H9 (cell line): ENCODE measurements around the gene HHATL. TPM values are rescaled to one million over a fixed set of nuclear protein-coding genes. Genes with fewer than 3 reads are reported as not detected.

ENCODE experiments used
- DNase-seq: peaks from one replicate; pipeline ENCODE4 v3.0.0-alpha.2; 2017
- H2AFZ ChIP-seq: one replicate; pipeline ENCODE4 v1.6.1; 2013; ENCODE audit warnings: mild to moderate bottlenecking, low read length, control low read depth, moderate library complexity
- H2AK5ac ChIP-seq: 2 replicates; pipeline ENCODE4 v1.6.1; 2013; ENCODE audit warnings: low read length, control low read depth, mixed read lengths; ENCODE audit not compliant: insufficient read length
- H2BK120ac ChIP-seq: one replicate; pipeline ENCODE4 v1.6.1; 2013; ENCODE audit warnings: low read depth, mild to moderate bottlenecking, low read length, control low read depth, inconsistent platforms; ENCODE audit not compliant: poor library complexity, severe bottlenecking
- H2BK12ac ChIP-seq: 2 replicates; pipeline ENCODE4 v1.6.1; 2013; ENCODE audit warnings: low read length, control low read depth, mixed read lengths, low read depth; ENCODE audit not compliant: insufficient read length
- H2BK15ac ChIP-seq: 2 replicates; pipeline ENCODE4 v1.6.1; 2013; ENCODE audit warnings: low read depth, low read length, control low read depth
- H2BK20ac ChIP-seq: one replicate; pipeline ENCODE4 v1.6.1; 2013; ENCODE audit warnings: low read depth, mild to moderate bottlenecking, low read length, control low read depth, inconsistent platforms; ENCODE audit not compliant: poor library complexity, severe bottlenecking
- H2BK5ac ChIP-seq: 2 replicates; pipeline ENCODE4 v1.6.1; 2013; ENCODE audit warnings: low read length, control low read depth, mixed read lengths; ENCODE audit not compliant: insufficient read length
- H3K14ac ChIP-seq: 2 replicates; pipeline ENCODE4 v1.6.1; 2013; ENCODE audit warnings: low read length, control low read depth; ENCODE audit not compliant: insufficient read depth
- H3K18ac ChIP-seq: 2 replicates; pipeline ENCODE4 v1.6.1; 2013; ENCODE audit warnings: low read depth, mild to moderate bottlenecking, mixed read lengths, low read length, control low read depth; ENCODE audit not compliant: insufficient read length
- H3K23ac ChIP-seq: 2 replicates; pipeline ENCODE4 v1.6.1; 2013; ENCODE audit warnings: low read length, control low read depth, mixed read lengths, low read depth; ENCODE audit not compliant: insufficient read length
- H3K23me2 ChIP-seq: 2 replicates; pipeline ENCODE4 v1.6.1; 2013; ENCODE audit warnings: low read depth, mild to moderate bottlenecking, mixed read lengths, low read length, control low read depth; ENCODE audit not compliant: insufficient read length, poor library complexity, severe bottlenecking
- H3K27ac ChIP-seq: 2 replicates; pipeline ENCODE4 v1.5.1; 2013; ENCODE audit warnings: low read length, control low read depth, mixed read lengths, low read depth; ENCODE audit not compliant: insufficient read length
- H3K27me3 ChIP-seq: 2 replicates; pipeline ENCODE4 v1.6.1; 2013; ENCODE audit warnings: low read length, control low read depth, inconsistent platforms; ENCODE audit not compliant: insufficient read depth
- H3K4ac ChIP-seq: 2 replicates; pipeline ENCODE4 v1.6.1; 2013; ENCODE audit warnings: low read depth, mild to moderate bottlenecking, control low read depth, inconsistent platforms, low read length, moderate library complexity
- H3K4me1 ChIP-seq: 2 replicates; pipeline ENCODE4 v1.6.1; 2013; ENCODE audit warnings: low read length, control low read depth, inconsistent platforms; ENCODE audit not compliant: insufficient read depth
- H3K4me2 ChIP-seq: 2 replicates; pipeline ENCODE4 v1.6.1; 2013; ENCODE audit warnings: low read length, control low read depth, mixed read lengths; ENCODE audit not compliant: insufficient read length, insufficient read depth
- H3K56ac ChIP-seq: 2 replicates; pipeline ENCODE4 v1.6.1; 2013; ENCODE audit warnings: low read depth, mild to moderate bottlenecking, mixed read lengths, low read length, control low read depth; ENCODE audit not compliant: insufficient read length
- H3K79me1 ChIP-seq: 2 replicates; pipeline ENCODE4 v1.6.1; 2013; ENCODE audit warnings: low read depth, mild to moderate bottlenecking, moderate library complexity, low read length, control low read depth, inconsistent platforms; ENCODE audit not compliant: insufficient read depth, poor library complexity, severe bottlenecking
- H3K79me2 ChIP-seq: 2 replicates; pipeline ENCODE4 v1.6.1; 2013; ENCODE audit warnings: low read length, control low read depth, inconsistent platforms; ENCODE audit not compliant: insufficient read depth
- H3K9ac ChIP-seq: 2 replicates; pipeline ENCODE4 v1.6.1; 2013; ENCODE audit warnings: low read length, control low read depth, mixed read lengths; ENCODE audit not compliant: insufficient read length; ENCODE audit errors: extremely low read depth
- H3K9me3 ChIP-seq: one replicate; pipeline ENCODE4 v1.6.1; 2013; ENCODE audit warnings: low read depth, low read length, inconsistent platforms; ENCODE audit not compliant: control insufficient read depth
- H3T11ph ChIP-seq: one replicate; pipeline ENCODE4 v1.6.1; 2013; ENCODE audit warnings: mild to moderate bottlenecking, low read length, control low read depth, inconsistent platforms
- H4K20me1 ChIP-seq: one replicate; pipeline ENCODE4 v1.6.1; 2013; ENCODE audit not compliant: control insufficient read depth, insufficient read length, insufficient read depth
- H4K5ac ChIP-seq: 2 replicates; pipeline ENCODE4 v1.6.1; 2013; ENCODE audit warnings: low read depth, mild to moderate bottlenecking, mixed read lengths, low read length, control low read depth; ENCODE audit not compliant: insufficient read length
- H4K8ac ChIP-seq: replicated peaks from 2 replicates; pipeline ENCODE4 v1.6.1; 2013; ENCODE audit warnings: low read length, control low read depth, mixed read lengths, low read depth; ENCODE audit not compliant: insufficient read length
- H4K91ac ChIP-seq: 2 replicates; pipeline ENCODE4 v1.6.1; 2013; ENCODE audit warnings: low read depth, mild to moderate bottlenecking, moderate library complexity, mixed read lengths, low read length, control low read depth; ENCODE audit not compliant: insufficient read length
- H3K27ac Mint-ChIP-seq, 3 experiments: 2 replicates in 2 of 3; 3 replicates in 1 of 3; pipeline ENCODE4 v1.8.0; 2020 to 2021; ENCODE audit warnings: mixed read lengths in 3 of 3, mild to moderate bottlenecking in 1 of 3, moderate library complexity in 1 of 3
- H3K27me3 Mint-ChIP-seq: 2 replicates; pipeline ENCODE4 v1.8.0; 2021; ENCODE audit warnings: low read depth, mild to moderate bottlenecking, moderate library complexity, mixed read lengths
- H3K36me3 Mint-ChIP-seq, 3 experiments: 2 replicates in 2 of 3; 3 replicates in 1 of 3; pipeline ENCODE4 v1.8.0; 2020 to 2021; ENCODE audit warnings: low read depth in 3 of 3, mixed read lengths in 3 of 3; ENCODE audit not compliant: insufficient read depth in 1 of 3
- H3K4me1 Mint-ChIP-seq, 2 experiments: 2 replicates each; pipeline ENCODE4 v1.8.0; 2020; ENCODE audit warnings: mixed read lengths in 2 of 2
- H3K4me3 Mint-ChIP-seq, 2 experiments: 2 replicates in 1 of 2; 3 replicates in 1 of 2; pipeline ENCODE4 v1.8.0; 2020 to 2021; ENCODE audit warnings: mild to moderate bottlenecking in 2 of 2, mixed read lengths in 2 of 2, moderate library complexity in 1 of 2
- H3K9me3 Mint-ChIP-seq, 2 experiments: 2 replicates in 1 of 2; 3 replicates in 1 of 2; pipeline ENCODE4 v1.8.0; 2020; ENCODE audit warnings: mild to moderate bottlenecking in 2 of 2, mixed read lengths in 2 of 2, moderate library complexity in 1 of 2
- WGBS: extraction: QIAGEN DNeasy Blood & Tissue Kit; methylation state at CpG from one replicate; pipeline ENCODE4 v1.1.7; 2013; ENCODE audit warnings: missing lambda C conversion rate, low lambda C conversion rate, mixed read lengths; ENCODE audit not compliant: insufficient read length; ENCODE audit errors: extremely low coverage; 5-methylcytosine and 5-hydroxymethylcytosine counted together
- total RNA-seq: library from RNA; stranded (reverse); gene quantifications from 2 replicates; pipeline ENCODE4 v1.2.1, GENCODE V29; 2021
- TF ChIP-seq, protein P1 (sequence below): fragments of 200-600 bp; sonication (generic); conservative IDR thresholded peaks from 3 replicates; pipeline ENCODE4 v1.8.0; 2021; ENCODE audit warnings: antibody characterized with exemption, mild to moderate bottlenecking

Gene HHATL
- total RNA-seq, 1 experiment from 2014 or later, result 0.46 TPM

DNA sequence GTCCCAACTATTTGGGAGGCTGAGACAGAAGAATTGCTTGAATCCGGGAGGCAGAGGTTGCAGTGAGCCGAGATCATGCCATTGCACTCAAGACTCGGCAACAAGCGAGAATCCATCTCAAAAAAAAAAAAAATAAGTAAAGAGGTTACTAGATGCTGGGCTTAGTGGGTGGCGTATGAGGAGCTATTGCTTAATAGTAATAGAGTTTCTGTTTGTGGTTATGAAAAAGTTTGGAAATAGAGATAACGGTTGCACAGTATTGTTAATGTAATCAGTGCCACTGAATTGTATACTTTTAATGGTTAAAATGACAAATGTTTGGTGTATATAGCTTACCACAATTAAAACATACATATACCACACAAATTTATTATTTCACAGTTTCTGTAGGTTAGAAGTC is 14.7 kb upstream of the HHATL start:
- Histone ChIP-seq H3K4me2 (no peak overlapping the region), H2BK12ac (no peak overlapping the region), H2BK120ac (no peak overlapping the region), H4K91ac (no peak overlapping the region), H3K27ac (no peak overlapping the region), H2BK5ac (no peak overlapping the region), H3K4me1 (no peaks in the 10 kb centered on the region), H2AK5ac (no peak overlapping the region), H3K18ac (no peak overlapping the region), H3K27me3 (no peaks in the 10 kb centered on the region), H2BK20ac (no peak overlapping the region), H3K4ac (no peak overlapping the region), H4K20me1 (no peaks in the 10 kb centered on the region), H3K23me2 (no peaks in the 10 kb centered on the region), H3K79me2 (no peaks in the 10 kb centered on the region), H3K14ac (no peak overlapping the region), H2AFZ (no peak overlapping the region), H3K56ac (no peak overlapping the region), H3K9ac (no peak overlapping the region), H3T11ph (no peak overlapping the region), H2BK15ac (no peak overlapping the region), H3K79me1 (no peaks in the 10 kb centered on the region), H4K8ac (no peak overlapping the region), H4K5ac (no peak overlapping the region), H3K9me3 (no peaks in the 10 kb centered on the region), H3K23ac (no peak overlapping the region)
- H3K4me1 Mint-ChIP-seq, result peaks cover 0 to 5% of the 10 kb centered on the region in 2 experiments; a peak in 2 of 4 replicates
- H3K36me3 Mint-ChIP-seq, result no peaks in the 10 kb centered on the region; a peak in 1 of 7 replicates
- TF ChIP-seq, protein P1, sequence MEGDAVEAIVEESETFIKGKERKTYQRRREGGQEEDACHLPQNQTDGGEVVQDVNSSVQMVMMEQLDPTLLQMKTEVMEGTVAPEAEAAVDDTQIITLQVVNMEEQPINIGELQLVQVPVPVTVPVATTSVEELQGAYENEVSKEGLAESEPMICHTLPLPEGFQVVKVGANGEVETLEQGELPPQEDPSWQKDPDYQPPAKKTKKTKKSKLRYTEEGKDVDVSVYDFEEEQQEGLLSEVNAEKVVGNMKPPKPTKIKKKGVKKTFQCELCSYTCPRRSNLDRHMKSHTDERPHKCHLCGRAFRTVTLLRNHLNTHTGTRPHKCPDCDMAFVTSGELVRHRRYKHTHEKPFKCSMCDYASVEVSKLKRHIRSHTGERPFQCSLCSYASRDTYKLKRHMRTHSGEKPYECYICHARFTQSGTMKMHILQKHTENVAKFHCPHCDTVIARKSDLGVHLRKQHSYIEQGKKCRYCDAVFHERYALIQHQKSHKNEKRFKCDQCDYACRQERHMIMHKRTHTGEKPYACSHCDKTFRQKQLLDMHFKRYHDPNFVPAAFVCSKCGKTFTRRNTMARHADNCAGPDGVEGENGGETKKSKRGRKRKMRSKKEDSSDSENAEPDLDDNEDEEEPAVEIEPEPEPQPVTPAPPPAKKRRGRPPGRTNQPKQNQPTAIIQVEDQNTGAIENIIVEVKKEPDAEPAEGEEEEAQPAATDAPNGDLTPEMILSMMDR, result no peak
- no peak for DNase-seq
- H3K9me3 Mint-ChIP-seq, result peaks cover 0 to 2% of the 10 kb centered on the region in 2 experiments; a peak in 2 of 5 replicates
- peaks cover 7% of the 10 kb centered on the region for H3K27me3 Mint-ChIP-seq
- WGBS, result 86% methylated on average over 1 of the region's 6 CpGs
- H3K27ac Mint-ChIP-seq, result no peak overlapping the region; a peak in 1 of 7 replicates
- no peak overlapping the region for H3K4me3 Mint-ChIP-seq
